A549 treated with AZD9567 at 1 μM for 4 hours (cell line): ENCODE results near the gene SLBP. TPM values are rescaled to one million over a fixed set of nuclear protein-coding genes. Genes with fewer than 3 reads are reported as not detected.

Experiments
- total RNA-seq: library from RNA; stranded (reverse); fragments of 200-300 nt; extraction: Qiagen RNA extraction; gene quantifications from 5 replicates; pipeline ENCODE4 v1.2.3, GENCODE V29; 2022; ENCODE audit not compliant: insufficient read depth

The SLBP gene
- total RNA-seq = 77.0 to 122 TPM (median 85.9 TPM) in 5 replicates

DNA sequence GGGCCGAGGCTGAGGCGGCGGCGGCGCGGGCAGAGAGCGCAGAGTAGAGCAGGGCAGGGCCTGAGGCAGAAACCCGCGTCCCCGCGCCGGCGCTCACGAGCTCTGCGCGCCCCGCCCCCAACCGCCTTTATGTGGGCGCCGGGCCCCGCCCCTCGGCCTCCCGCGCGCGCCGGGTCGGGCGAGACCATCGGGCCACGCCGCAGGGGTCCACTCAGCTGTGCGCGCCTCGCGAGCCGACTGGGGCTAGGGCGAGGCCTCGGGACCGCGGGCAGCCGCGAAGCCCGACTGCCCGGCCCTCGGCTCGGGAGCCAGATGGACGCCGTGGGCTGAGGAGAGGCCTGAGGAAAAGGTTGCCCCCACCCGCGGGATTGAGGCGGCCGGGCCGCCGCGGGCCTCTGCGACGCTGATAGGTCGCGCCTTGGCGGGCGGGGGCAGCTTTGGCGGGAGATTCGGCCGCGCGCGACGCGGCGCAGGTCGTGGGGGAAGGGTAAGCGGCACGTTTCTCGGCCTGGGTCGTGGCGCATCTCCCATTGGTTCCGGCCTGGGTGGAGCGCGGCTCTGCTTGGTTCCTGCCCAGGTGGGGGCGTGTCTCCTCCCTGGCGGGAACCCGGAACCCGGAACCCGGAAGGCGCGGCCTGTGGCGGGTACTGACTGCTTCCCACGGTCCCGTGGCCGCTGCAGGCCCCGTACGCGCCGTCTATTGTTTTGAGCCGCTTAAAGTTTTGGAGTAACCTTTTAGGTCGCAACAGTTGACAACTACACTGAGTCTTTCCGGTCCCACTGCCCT lies at the start of gene SLBP:
TSS of gene SLBP (minus strand) at position 104 of the 787 bp plus-strand sequence. CDS start 131 bp downstream, outside the sequence.

DNA sequence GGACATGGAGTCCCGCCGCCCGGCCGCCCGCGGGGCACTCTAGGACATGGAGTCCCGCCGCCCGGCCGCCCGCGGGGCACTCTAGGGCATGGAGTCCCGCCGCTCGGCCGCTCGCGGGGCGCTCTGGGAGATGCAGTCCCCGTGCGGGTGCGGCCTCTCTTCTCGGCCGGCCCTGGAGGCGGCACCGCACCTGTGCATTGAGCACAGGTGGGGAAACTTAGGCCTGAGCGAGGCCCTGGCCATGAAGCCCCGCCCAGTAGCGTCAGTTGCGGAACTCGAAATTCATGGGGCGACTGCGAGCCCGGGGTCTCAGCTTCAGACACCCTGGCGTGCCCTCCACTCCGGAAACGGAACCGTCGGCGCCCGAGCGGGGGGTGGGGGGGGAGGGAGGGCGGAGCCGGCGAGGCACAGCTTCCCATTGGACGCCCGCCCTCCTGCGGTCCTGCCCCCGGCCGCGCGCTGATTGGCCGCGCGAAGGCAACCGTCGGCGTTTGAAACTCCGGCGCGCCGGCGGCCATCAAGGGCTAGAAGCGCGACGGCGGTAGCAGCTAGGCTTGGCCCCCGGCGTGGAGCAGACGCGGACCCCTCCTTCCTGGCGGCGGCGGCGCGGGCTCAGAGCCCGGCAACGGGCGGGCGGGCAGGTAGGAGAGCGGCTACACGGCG lies 9.0 kb upstream of the SLBP start, which contains the start of the genes TACC3 and TMEM129:
TSS of gene TACC3 (plus strand) at position 519 of the 663 bp plus-strand sequence. CDS start 1,901 bp downstream, outside the sequence.
TSS of gene TMEM129 (minus strand) at position 321 of the 663 bp plus-strand sequence. CDS start 486 bp downstream, outside the sequence.

GRCh38 chr4:1683736-1684505 lies 28.2 kb downstream of the SLBP start, which contains the start of gene FAM53A:
Gene FAM53A (minus strand): TSS chr4:1684313. CDS start chr4:1668741, 15,572 bp downstream.

Other genes starting within 250 kb of the SLBP start
- gene FAM53A, start 28.0 kb downstream of the SLBP start, total RNA-seq = 0.60 to 1.1 TPM (median 0.81 TPM) in 4 of 5 replicates, not detected in the other
- gene TMEM129, start 9.0 kb upstream of the SLBP start, total RNA-seq = 24.5 to 29.1 TPM (median 28.2 TPM) in 5 replicates
- 79.1 to 91.0 TPM (median 86.7 TPM) in 5 replicates for gene TACC3, start 9.2 kb upstream of the SLBP start, total RNA-seq
- gene FGFR3, start 81.0 kb upstream of the SLBP start, total RNA-seq = 1.9 to 3.6 TPM (median 3.3 TPM) in 5 replicates
- gene LETM1, start 143.8 kb upstream of the SLBP start, total RNA-seq = 21.3 to 31.8 TPM (median 31.0 TPM) in 5 replicates
- gene NSD2, start 159.1 kb upstream of the SLBP start, total RNA-seq = 35.1 to 44.9 TPM (median 43.7 TPM) in 5 replicates